Lower lobe of right lung (tissue), 2 donors: ENCODE data around the gene SPIRE1. TPM values are rescaled to one million over a fixed set of nuclear protein-coding genes. Genes with fewer than 3 reads are reported as not detected.
A peak's percentile ranks its signal among the peaks of the same experiment; 100 is the strongest.

Source experiments
- ATAC-seq, 2 donors: fragments of 200-7000 bp; cut with Tn5 transposase; one replicate each; pipeline ENCODE4 v1.9.1; 2020 to 2022; ENCODE audit warnings: mild to moderate bottlenecking in 2 of 2, moderate library complexity in 2 of 2
- DNase-seq: peaks from one replicate; pipeline ENCODE4 v3.0.0-alpha.2; 2020
- H3K27ac ChIP-seq: fragments of 200-600 bp; one replicate; pipeline ENCODE4 v1.8.0; 2022
- H3K27me3 ChIP-seq: fragments of 200-600 bp; one replicate; pipeline ENCODE4 v1.8.0; 2022; ENCODE audit warnings: low read depth
- H3K36me3 ChIP-seq: fragments of 200-600 bp; one replicate; pipeline ENCODE4 v1.8.0; 2022; ENCODE audit warnings: mild to moderate bottlenecking
- H3K4me1 ChIP-seq: fragments of 200-600 bp; one replicate; pipeline ENCODE4 v1.8.0; 2022
- H3K4me3 ChIP-seq: fragments of 200-600 bp; one replicate; pipeline ENCODE4 v1.8.0; 2022; ENCODE audit warnings: mild to moderate bottlenecking
- H3K9me3 ChIP-seq: fragments of 200-600 bp; one replicate; pipeline ENCODE4 v1.8.0; 2022
- CTCF ChIP-seq: fragments of 200-600 bp; IDR thresholded peaks from one replicate; pipeline ENCODE4 v1.8.0; 2022; ENCODE audit warnings: antibody characterized with exemption, mild to moderate bottlenecking
- intact Hi-C: fragments of 100-400 bp; cut with DNase I; formaldehyde crosslinking; loops from one replicate; pipeline ENCODE4 v1.11.0; 2022
- total RNA-seq: library from RNA; stranded (reverse); fragmentation: NEBNext Ultra II Directional; extraction: Animal tissue kit (Norgen Biotek cat#: 25700); gene quantifications from one replicate; pipeline ENCODE4 v1.2.1, GENCODE V29; 2021
- donor health status: DM: no; HTN: yes; CAD: no; lungs with severe emphysema.

The SPIRE1 gene
- total RNA-seq, 1 donor from 2014 or later, result 42.1 TPM

- no peak for TF ChIP-seq CTCF
- Histone ChIP-seq H3K27ac (peak overlapping the region; percentile 83), H3K9me3 (no peaks in the 10 kb centered on the region), H3K4me3 (peak overlapping the region; percentile 33), H3K27me3 (no peaks in the 10 kb centered on the region), H3K4me1 (peaks cover 16% of the 10 kb centered on the region), H3K36me3 (peaks cover 42% of the 10 kb centered on the region)
- DNase-seq (peak; percentile 63), ATAC-seq (peak; percentile 94 to 98)
- intact Hi-C loops, result loop anchor here (10.0 kb wide), 1 partner anchor 284 kb away; no protein-coding TSS in a partner anchor
Measured at GRCh38 chr18:12679183-12679786, 21.4 kb upstream of the SPIRE1 start.

- H3K27ac ChIP-seq, result no peak overlapping the region
- no peak for TF ChIP-seq CTCF
- H3K4me3 ChIP-seq, result no peak overlapping the region
- no peaks in the 10 kb centered on the region for H3K27me3 ChIP-seq
- no peaks in the 10 kb centered on the region for H3K4me1 ChIP-seq
- no peaks in the 10 kb centered on the region for H3K9me3 ChIP-seq
- DNase-seq (no peak), ATAC-seq (no peak)
- H3K36me3 ChIP-seq, result peaks cover 15% of the 10 kb centered on the region
- intact Hi-C loops, result no loop called here
Measured at GRCh38 chr18:12668041-12668440, 10.1 kb upstream of the SPIRE1 start.

GRCh38 chr18:12659904-12660605 lies 2.1 kb upstream of the SPIRE1 start:
- DNase-seq (no peak), ATAC-seq (peak; percentile 26 to 29)
- H3K9me3 ChIP-seq, result no peaks in the 10 kb centered on the region
- no peak overlapping the region for H3K27ac ChIP-seq
- no peak overlapping the region for H3K4me3 ChIP-seq
- TF ChIP-seq CTCF, result peak; percentile 89
- no peaks in the 10 kb centered on the region for H3K27me3 ChIP-seq
- peaks cover 20% of the 10 kb centered on the region for H3K4me1 ChIP-seq
- intact Hi-C loops, result no loop called here
- no peaks in the 10 kb centered on the region for H3K36me3 ChIP-seq

GRCh38 chr18:12658426-12659138 lies 675 bp upstream of the SPIRE1 start:
- ATAC-seq, result peak; percentile 66
- H3K27ac ChIP-seq, result peak overlapping the region; percentile 96
- no peaks in the 10 kb centered on the region for H3K36me3 ChIP-seq
- intact Hi-C loops, result no loop called here
- no peaks in the 10 kb centered on the region for H3K9me3 ChIP-seq
- no peak for TF ChIP-seq CTCF
- peak overlapping the region; percentile 79 for H3K4me3 ChIP-seq
- peak; percentile 59 for DNase-seq
- H3K27me3 ChIP-seq, result no peaks in the 10 kb centered on the region
- H3K4me1 ChIP-seq, result peaks cover 24% of the 10 kb centered on the region

GRCh38 chr18:12656938-12657683 lies 796 bp downstream of the SPIRE1 start:
- no peaks in the 10 kb centered on the region for H3K27me3 ChIP-seq
- peak; percentile 73 for ATAC-seq
- intact Hi-C loops, result no loop called here
- TF ChIP-seq CTCF, result no peak
- DNase-seq, result peak; percentile 64
- H3K4me3 ChIP-seq, result peak overlapping the region; percentile 79
- no peaks in the 10 kb centered on the region for H3K9me3 ChIP-seq
- H3K36me3 ChIP-seq, result no peaks in the 10 kb centered on the region
- peaks cover 36% of the 10 kb centered on the region for H3K4me1 ChIP-seq
- peak overlapping the region; percentile 96 for H3K27ac ChIP-seq
